GM21367 (cell line): ENCODE results near the gene CRYGD.
A peak's percentile ranks its signal among the peaks of the same experiment; 100 is the strongest.
"Not testable (repeated sequence)": the region's sequence is repeated elsewhere in the genome, so short reads cannot be mapped to it uniquely, and the experiment has no call there.

ENCODE experiments used
- ATAC-seq: cut with Tn5 transposase; IDR thresholded peaks from one replicate; pipeline ENCODE4 v1.9.1; 2021; ENCODE audit not compliant: unreplicated experiment

Gene CRYGD

DNA sequence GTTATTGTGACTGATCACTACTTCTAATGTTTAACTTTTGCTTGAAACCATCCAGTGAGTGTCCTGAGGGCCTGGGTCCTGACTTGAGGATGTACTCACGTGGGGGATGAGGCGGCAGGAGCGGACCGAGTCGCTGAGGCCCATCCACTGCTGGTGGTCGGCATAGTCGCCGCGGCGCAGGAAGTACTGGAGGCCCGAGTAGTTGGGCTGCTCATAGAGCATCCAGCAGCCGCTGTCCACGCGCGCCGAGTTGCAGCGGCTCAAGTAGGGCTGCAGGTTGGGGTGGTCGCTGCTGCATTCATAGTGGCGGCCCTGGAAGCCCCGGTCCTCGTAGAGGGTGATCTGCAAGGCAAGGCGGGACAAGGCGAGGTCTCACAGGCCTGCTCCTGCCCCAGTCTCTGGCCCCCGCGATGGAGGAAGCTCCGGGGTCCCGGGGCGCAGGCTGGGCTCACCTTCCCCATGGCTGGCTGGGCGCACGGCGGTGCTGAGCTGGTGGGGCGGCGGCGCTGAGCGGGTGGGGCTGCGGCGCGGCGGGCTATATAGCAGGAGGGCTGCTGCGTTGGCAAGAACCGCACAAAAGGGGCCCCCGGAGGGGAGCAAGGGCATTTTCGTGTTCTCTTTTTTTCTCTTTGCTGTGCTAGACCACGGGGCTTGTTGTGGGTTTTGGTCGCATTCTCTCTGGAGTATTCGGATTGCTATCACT, at the start of gene CRYGD:
CRYGD (minus strand) TSS at position 512 of the 703 bp plus-strand sequence; CDS start at position 461, 51 bp downstream.
- not testable (repeated sequence) for ATAC-seq

DNA sequence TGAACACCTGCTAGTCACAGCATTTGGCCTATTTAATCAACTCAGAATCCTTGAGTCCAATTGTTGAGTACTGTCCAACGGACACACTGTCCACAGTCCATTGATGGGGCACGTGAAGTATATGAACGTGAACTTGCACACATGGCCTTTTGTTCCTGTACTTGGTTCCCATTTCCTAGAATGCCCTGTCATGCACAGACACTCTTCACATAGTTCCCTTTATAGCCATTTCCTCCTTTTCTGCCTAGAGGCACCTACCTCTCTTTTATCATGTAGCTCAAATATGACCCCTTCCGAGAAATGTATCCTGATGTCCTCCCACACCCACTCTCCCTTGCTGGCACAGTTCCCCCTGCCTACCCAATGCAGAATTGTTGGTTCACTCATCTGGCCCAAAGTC, 47.8 kb upstream of the CRYGD start:
- no peak for ATAC-seq

DNA sequence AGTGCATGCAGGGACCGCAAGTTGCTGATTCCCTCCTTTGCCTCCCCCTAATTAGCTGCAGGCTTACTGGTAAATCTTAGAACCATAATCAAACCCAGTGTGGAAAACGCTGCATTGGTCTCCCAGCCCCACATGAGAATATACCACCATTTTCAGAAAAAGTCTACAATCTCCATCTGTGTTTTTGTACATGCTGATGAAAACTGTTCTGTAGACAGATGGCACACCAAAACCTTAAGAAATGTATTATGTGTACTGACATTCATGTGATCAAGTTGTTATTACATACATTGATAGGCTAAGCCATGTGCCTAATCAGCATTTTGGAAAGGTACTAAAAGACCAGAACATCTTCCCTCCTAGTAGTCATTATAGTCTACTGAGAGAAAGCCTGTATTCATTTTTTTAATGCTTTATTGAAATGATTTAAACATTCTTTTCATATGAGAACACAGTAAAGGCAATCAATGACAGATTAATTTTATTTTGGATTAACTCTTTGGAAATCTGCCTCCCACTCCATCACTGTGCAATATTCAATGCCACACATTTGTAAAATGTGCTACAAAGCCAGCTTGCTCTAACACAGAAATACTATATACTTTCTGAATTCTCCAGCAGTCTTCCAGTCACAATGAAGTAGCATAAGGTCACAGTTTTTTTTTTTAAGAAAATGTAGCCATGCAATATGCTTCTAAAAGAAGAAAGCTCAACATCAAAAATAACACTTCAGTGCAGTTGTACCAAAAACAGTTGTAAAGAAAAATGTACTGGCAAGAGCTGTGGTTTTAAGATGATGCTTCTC, 40.8 kb upstream of the CRYGD start:
- ATAC-seq: no peak

DNA sequence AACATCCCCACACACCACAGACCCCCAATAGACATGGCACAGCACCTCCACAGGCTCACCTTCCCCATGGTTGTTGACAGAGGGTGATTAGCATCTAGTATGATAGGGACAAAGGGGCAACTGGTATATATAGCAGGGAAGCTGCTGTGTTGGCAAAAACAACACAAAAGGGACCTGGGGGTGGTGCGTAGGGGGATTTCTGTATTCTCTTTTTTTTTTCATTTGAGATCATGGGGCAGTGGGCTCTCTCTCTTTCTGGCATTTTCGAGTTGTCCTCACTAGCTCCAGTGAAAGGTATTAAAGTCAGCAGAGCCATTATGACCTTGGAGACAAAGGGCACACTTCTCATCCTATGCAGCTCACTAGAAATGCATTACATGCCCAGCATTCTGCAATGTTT, 39.2 kb upstream of the CRYGD start, which contains the start of gene CRYGA:
CRYGA (minus strand) TSS at position 101 of the 400 bp plus-strand sequence; CDS start at position 68, 33 bp downstream.
- ATAC-seq: no peak

DNA sequence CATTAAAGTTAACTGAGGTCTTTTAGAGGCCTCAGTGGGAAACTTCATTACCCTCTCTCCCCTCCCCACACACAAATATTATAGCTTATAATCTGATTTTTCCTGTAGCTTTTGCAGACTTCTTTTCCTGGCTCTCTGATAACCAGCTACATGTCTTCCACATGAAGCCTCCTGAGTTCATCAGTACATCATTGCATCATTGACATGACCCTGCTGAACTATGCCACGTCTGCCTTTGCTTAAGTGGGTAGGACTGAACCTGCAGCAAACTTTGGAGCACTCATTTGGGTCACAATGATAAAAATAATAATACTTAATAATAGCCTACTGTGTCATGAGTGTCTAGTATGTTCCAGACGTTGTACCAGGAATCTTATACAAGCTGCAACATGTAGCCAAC, 32.1 kb upstream of the CRYGD start:
- no peak for ATAC-seq

DNA sequence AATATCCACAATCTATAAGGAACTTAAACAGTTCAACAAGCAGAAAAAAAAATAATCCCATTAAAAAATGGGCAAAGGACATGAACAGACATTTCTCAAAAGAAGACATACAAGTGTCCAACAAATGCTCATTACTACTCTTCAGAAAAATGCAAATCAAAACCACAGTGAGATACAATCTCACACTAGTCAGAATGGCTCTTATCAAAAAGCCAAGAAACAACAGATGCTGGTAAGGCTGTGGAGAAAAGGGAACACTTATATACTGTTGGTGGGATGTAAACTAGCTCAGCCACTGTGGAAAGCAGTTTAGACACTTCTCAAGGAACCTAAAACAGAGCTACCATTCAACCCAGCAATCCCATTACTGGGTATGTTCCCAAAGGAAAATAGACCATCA, 28.8 kb upstream of the CRYGD start:
- no peak for ATAC-seq

DNA sequence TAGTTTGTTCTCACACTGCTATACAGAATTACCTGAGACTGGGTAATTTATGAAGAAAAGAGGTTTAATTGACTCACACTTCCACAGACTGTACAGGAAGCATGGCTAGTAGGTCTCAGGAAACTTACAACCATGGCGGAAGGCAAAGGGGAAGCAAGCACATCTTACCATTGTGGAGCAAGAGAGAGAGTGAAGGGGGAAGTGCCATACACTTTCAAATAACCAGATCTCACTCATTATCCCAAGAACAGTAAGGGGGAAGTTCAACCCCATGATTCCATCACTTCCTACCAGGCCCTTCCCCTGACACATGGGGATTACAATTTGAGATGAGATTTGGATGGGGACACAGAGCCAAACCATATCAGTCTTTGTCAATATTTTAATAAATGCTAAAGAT, 26.6 kb upstream of the CRYGD start:
- ATAC-seq: no peak

DNA sequence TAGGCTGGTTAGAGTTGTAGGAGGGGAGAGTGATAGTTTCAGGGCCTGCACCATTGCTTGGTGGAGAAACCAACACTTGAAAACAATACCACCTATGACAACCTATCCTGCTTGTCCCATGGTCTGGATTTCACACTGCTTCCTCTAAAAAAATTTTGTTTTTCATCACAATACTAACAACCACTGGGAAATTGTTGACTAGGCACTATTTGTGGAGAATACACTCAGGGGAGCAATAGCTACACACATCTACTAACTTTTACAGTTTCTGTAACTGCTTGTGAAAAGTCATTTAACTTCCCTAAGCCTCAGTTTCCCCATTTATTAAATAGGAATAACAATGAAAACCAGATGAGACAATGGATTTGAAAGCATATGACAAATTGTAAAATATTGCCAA, 25.8 kb upstream of the CRYGD start:
- no peak for ATAC-seq

DNA sequence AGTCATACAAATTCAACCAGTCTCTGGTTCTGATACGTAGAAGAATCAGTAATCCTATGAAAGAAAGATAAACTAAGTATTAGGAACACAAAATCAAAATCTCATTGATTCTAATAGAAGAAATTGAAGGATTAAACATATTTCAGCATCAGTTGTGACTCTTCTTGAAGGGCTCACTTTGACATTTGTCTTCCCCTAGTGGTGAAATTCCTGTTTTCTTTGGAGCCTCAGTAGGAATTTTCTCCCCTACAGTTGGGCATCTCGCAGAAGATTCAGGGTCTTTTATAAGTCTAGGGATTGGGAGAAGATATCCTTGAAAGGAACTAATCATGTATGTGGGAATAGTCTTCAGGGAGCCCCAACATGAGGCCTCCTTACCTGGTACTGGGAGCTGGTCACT, 24.5 kb upstream of the CRYGD start:
- ATAC-seq: no peak

DNA sequence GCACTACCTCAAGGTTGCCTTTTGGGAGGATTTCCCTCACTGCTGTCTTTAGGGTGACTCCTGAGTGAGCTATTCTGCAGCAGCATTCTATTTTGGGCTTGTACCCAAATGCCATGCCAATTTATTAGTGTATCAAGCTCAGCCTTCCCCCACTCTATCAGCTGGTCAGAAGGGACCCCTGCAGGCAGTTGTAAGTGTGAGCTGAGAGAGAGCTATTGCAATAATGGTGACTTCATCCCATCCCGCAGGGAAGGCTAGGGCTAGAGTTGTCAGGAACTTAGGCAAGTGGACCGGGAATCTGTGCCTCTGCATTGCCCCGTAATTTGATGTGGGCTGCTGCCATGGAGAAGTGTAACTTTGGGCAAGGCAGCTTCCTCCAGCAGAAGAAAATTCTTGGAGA, 23.4 kb upstream of the CRYGD start:
- ATAC-seq: no peak

DNA sequence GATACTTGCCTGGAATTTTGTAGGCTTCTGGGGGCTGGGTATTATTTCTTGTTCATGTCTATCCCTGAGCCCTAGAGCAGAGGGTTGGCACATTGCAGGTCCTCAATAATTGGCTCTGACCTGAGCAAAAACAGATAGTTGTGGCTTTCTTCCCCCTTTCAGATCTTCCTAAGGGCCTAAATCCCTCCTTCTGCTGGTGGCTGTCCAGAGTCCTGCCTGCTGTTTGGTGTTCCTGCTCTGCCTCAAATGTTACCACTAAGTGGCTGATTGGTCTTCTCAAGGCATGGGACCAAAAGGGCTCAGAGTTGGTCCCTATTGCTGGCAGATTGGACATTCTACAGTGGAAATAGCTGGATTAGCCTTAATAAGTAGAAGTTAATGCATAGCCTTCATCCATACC, 22.7 kb upstream of the CRYGD start:
- no peak for ATAC-seq

DNA sequence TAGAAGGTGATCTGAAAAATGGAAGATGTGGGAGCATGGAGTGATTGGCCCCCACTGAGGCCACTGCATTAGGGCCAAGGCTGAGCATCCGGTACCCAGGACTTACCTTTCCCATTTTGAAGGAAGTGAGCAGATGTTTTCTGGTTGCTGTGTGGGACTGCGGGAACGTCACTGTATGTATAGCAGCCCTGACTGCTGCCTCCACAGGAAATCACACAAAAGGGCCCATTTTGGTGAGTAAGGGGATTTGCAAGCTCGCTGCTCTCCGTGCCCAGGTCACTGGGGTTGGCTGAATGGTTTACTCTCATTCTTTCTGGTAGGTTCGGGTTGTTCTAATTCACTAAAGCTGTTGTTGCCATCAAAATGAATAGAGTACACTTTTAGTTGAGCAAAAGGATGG, 21.7 kb upstream of the CRYGD start, which contains the start of gene CRYGB:
CRYGB (minus strand) TSS at position 153 of the 400 bp plus-strand sequence; CDS start at position 115, 38 bp downstream.
- ATAC-seq: no peak

DNA sequence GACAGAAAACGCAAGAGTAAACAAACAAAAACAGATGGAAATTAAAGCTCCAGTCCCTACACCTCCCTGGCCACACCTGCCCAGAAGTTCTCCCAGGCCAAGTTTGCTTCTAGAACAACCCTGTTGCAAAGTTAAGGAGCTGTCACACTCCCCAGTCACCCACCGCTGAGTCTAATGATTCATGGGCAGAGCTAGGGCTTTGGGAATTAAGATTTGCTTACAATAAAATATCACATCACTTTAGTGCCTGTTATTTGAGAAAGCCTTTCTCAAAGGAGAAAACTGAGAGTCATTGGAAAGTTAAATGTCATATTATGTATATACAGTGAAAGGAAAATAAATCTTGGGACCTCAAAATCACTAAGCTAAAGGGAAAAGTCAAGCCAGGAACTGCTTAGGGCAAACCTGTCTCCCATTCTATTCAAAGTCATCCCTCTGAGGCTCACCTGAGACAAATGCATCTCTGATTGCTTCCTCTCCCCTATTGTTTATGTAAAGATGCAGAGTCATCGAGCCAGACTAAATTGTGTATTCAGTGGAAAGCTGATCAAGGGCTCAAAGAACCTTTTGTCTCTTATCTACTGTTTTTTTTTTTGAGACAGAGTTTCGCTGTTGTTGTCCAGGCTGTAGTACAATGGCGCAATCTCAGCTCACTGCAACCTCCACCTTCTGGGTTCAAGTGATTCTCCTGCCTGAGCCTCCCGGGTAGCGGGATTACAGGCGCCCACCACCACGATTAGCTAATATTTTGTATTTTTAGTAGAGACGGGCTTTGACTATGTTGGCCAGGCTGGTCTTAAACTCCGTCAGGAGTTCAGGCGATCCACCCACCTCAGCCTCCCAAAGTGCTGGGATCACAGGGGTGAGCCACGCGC, 18.8 kb upstream of the CRYGD start:
- ATAC-seq: no peak

DNA sequence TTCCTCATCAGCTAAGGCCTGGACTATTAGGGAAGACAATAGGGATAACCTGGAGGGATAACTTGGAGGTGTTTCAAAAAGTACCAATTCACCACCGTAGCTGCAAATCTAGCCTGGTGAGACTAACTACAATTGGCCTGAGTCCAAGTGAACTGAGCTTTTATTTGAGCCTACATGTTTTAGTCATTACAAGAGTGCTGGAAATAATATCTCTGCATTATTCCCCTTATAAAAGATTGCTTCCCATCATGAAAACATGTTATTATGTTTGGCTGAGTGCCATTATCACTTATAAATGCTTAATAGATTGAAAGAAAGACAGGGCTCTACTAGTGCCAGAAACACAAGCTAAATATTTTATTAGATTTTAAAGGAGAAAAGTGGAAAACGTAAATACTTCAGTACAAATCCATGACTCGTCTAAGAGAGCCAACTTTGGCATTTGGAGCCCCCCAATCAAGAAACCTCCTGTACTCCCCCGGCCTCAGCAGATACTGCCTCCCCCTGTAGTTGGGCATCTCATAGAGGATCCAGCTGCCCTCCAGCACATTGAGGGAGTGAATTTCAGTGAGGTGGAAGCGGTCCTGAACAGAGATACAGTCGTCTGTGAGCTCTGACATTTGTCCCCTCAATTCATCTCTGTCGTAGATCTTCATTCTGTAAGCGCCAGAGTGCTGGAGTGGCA, 18.1 kb upstream of the CRYGD start:
- no peak for ATAC-seq

DNA sequence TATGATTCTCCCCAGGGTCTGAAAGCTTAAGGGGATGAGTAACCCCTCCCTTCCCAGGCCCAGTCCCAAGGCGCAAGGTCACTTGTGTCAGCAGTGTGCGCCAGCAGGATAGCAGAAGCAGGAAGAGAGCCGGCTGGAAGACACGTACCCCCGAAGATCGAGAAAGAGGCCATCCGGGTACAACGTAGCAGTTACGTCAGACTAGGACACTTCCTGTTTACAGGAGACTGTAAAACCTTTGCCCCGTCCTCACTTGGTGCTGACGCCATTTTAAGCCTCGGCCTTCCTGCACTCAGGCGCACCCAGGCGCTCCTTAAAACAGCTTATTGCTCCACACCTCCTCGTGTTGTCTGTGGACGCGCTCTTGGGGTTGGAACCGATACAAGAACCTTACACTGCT, 15.1 kb upstream of the CRYGD start:
- ATAC-seq: no peak

DNA sequence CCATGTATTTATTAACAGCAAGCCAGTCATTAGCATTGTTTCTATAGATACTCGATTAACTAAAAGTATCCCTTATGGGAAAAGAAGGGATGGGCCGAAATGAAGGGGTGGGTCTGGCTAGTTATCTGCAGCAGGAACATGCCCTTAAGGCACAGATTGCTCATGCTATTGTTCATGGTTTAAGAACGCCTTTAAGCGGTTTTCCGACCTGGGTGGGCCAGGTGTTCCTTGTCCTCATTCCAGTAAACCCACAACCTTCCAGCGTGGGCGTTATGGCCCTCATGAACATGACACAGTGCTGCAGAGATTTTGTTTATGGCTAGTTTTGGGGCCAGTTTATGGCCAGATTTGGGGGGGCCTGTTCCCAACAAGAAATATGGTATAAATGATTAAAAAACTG, 14.0 kb upstream of the CRYGD start:
- ATAC-seq: not testable (repeated sequence)

DNA sequence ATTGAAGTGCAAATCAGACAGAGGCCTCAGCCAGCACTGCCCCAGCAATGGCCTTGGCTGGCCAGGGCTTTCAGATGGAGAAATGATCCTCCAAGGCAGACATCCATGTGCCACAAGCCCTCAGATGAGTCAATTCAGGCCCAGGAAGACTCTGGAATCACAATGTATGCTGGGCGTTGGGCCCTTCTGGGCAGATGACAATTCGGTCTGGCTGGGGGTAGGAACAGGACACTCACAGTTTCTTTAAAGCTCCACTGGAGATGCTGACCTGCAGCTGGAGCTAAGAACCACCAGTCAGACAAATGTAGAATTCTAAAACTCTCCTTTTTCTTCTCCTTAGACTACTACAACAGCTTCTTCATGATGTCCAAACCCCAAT, 12.4 kb upstream of the CRYGD start:
- ATAC-seq: no peak

DNA sequence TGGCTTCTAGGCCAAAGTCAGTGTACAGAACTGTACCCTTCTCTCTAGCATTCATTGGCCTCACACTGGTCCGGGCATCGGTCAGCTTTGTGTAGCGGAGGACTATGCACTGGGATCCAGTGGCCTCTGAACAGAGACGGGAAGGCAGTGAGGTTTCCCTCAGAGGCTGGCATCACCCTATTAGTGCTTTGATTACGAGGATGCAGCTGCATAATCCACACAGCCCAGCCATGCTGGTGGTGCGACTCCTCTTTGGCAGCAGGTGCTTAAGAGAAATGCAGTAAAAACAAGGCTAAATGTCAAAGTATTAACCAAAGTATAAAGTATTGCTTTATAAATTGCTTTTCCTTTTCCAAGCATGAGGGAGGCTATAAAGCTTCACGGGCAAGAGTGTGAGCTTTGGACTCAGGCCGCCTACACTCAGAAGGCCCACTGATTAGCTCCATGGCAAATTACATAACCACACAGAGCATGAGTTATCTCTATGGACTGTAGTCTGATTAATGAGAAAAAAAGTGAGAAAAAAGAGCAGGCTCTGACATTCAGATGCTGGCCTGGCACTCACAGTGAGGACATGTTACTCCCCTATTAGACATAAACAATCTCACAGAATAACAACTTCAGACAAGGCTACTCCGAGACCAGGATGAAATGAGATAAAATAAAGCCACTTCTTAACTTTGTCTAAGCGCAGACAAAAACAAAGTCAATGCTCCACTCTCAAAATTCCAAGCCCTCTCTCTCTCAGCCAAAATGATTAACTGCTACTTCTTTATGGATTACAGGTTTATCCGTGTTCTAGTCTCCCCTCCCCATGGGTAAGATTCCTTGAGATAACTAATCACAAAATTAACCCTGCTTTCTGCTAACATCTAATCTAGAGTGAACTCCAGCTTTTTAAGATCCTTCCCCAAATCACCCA, 11.7 kb upstream of the CRYGD start:
- ATAC-seq: no peak

DNA sequence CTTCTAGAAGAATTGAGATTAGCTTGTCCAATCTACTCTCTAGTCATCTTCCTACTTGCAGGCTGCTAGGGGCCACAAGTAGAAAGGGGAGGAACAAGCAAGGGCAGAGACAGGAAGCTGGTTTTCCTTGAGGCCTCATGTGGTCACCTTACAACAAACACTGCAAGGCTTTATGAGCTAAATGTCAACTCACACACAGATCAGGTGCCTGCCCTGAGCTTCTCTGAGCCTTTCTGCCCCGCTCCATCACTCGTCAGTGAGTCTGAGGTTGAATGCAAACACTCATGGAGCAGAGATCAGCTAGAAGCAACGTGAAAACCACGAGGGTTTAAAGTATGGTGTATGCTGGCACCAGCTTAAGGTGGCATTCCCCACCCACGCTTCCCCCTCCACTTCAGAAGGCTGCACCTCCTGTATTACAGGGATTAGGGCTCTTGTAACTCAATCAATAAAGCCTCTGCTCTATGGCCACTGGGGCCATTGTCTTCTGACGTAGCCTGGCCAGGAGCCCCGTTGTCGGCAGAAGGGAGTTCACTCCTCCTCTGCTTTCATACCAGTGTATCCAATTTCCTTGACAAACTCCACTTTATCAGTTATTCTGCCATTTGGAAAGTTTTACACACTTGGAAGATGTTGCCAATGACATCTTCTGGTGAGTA, 10.7 kb upstream of the CRYGD start:
- ATAC-seq: peak; percentile 68
